DND-41 (cell line): ENCODE measurements around the gene ADGRB3.

Source experiments
- ATAC-seq: fragments of 200-7000 bp; cut with Tn5 transposase; 3 replicates; pipeline ENCODE4 v1.9.1; 2021; ENCODE audit warnings: low read depth; ENCODE audit not compliant: insufficient read depth
- DNase-seq: peaks from one replicate; pipeline ENCODE4 v3.0.0-alpha.2; 2020
- H2AFZ ChIP-seq: 2 replicates; pipeline ENCODE4 v1.6.0; 2012; ENCODE audit warnings: low read depth, low read length
- H3K27ac ChIP-seq: 2 replicates; pipeline ENCODE4 v1.5.1; 2012; ENCODE audit warnings: low read length, inconsistent platforms
- H3K27me3 ChIP-seq: fragments of 200-600 bp; sonication (generic); 2 replicates; pipeline ENCODE4 v1.6.0; 2012; ENCODE audit warnings: low read length, mild to moderate bottlenecking, inconsistent platforms; ENCODE audit not compliant: insufficient read depth, poor library complexity
- H3K36me3 ChIP-seq: 2 replicates; pipeline ENCODE4 v1.5.1; 2012; ENCODE audit warnings: low read length, inconsistent platforms; ENCODE audit not compliant: insufficient read depth
- H3K4me1 ChIP-seq: 2 replicates; pipeline ENCODE4 v1.5.1; 2012; ENCODE audit warnings: mild to moderate bottlenecking, low read length; ENCODE audit not compliant: insufficient read depth
- H3K4me2 ChIP-seq: 2 replicates; pipeline ENCODE4 v1.6.0; 2012; ENCODE audit warnings: mild to moderate bottlenecking, moderate library complexity, low read length, inconsistent platforms; ENCODE audit not compliant: insufficient read depth
- H3K4me3 ChIP-seq, 2 experiments: fragments of 200-600 bp in 1 of 2; shearing (Covaris generic) in 1 of 2; 2 replicates each; pipeline ENCODE4 v1.5.1; 2012 to 2016; ENCODE audit warnings: inconsistent platforms in 2 of 2, low read length in 2 of 2, mild to moderate bottlenecking in 2 of 2, low read depth in 1 of 2, moderate library complexity in 1 of 2
- H3K79me2 ChIP-seq: 2 replicates; pipeline ENCODE4 v1.6.0; 2012; ENCODE audit warnings: low read length, inconsistent platforms; ENCODE audit not compliant: insufficient read depth
- H3K9ac ChIP-seq: 2 replicates; pipeline ENCODE4 v1.6.0; 2012; ENCODE audit warnings: low read depth, mild to moderate bottlenecking, inconsistent platforms, low read length, moderate library complexity
- H3K9me3 ChIP-seq: 2 replicates; pipeline ENCODE4 v1.5.1; 2012; ENCODE audit warnings: low read length, moderate library complexity, mild to moderate bottlenecking, inconsistent platforms; ENCODE audit not compliant: insufficient read depth, severe bottlenecking
- H4K20me1 ChIP-seq: 2 replicates; pipeline ENCODE4 v1.6.0; 2012; ENCODE audit warnings: low read length; ENCODE audit not compliant: insufficient read depth
- EZH2 ChIP-seq: IDR thresholded peaks from 3 replicates; pipeline ENCODE4 v1.6.1; 2012; ENCODE audit warnings: borderline replicate concordance, low read depth, mild to moderate bottlenecking, moderate library complexity, low read length, inconsistent platforms; ENCODE audit not compliant: severe bottlenecking
- TF ChIP-seq, protein P1 (sequence below): IDR thresholded peaks from 2 replicates; pipeline ENCODE4 v1.5.1; 2012; ENCODE audit warnings: borderline replicate concordance, low read length, moderate library complexity, mild to moderate bottlenecking; ENCODE audit not compliant: poor library complexity, severe bottlenecking; ENCODE audit errors: extremely low read depth

Gene ADGRB3

GRCh38 chr6:69018906-69019305 lies 383.8 kb downstream of the ADGRB3 start:
- DNase-seq (no peak), ATAC-seq (no peak)
- H3K27ac ChIP-seq, result no peak overlapping the region
- no peaks in the 10 kb centered on the region for H3K9me3 ChIP-seq
- H3K4me3 ChIP-seq, result no peak overlapping the region
- H3K4me1 ChIP-seq, result no peaks in the 10 kb centered on the region
- H4K20me1 ChIP-seq, result no peaks in the 10 kb centered on the region
- H3K4me2 ChIP-seq, result no peak overlapping the region
- no peak overlapping the region for H2AFZ ChIP-seq
- TF ChIP-seq EZH2, result no peak
- TF ChIP-seq, protein P1, sequence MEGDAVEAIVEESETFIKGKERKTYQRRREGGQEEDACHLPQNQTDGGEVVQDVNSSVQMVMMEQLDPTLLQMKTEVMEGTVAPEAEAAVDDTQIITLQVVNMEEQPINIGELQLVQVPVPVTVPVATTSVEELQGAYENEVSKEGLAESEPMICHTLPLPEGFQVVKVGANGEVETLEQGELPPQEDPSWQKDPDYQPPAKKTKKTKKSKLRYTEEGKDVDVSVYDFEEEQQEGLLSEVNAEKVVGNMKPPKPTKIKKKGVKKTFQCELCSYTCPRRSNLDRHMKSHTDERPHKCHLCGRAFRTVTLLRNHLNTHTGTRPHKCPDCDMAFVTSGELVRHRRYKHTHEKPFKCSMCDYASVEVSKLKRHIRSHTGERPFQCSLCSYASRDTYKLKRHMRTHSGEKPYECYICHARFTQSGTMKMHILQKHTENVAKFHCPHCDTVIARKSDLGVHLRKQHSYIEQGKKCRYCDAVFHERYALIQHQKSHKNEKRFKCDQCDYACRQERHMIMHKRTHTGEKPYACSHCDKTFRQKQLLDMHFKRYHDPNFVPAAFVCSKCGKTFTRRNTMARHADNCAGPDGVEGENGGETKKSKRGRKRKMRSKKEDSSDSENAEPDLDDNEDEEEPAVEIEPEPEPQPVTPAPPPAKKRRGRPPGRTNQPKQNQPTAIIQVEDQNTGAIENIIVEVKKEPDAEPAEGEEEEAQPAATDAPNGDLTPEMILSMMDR, result no peak
- no peaks in the 10 kb centered on the region for H3K36me3 ChIP-seq
- no peaks in the 10 kb centered on the region for H3K79me2 ChIP-seq
- H3K27me3 ChIP-seq, result no peaks in the 10 kb centered on the region
- H3K9ac ChIP-seq, result no peak overlapping the region

DNA sequence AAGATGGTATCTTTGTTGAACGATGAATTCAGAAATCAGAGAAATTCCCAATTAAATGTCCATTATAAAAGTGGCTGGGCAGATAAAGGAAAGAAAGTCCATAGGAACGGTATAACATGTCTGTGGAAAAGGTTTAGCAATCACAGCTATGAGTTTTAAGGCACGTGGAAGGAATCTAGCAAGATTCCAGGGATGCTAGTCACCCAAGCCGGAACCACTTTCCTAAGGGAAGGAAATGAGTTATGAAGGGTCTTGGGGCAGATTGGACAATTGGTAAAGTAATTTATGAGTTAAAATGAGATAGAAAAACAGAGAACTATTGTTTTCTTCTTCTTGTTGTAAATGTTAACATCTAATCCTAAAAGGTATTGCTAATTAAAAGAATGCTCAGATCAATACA lies 384.8 kb downstream of the ADGRB3 start:
- no peak for DNase-seq
- TF ChIP-seq, protein P1, result no peak
- TF ChIP-seq EZH2, result no peak
- no peaks in the 10 kb centered on the region for H3K4me1 ChIP-seq
- no peaks in the 10 kb centered on the region for H3K36me3 ChIP-seq
- H3K4me3 ChIP-seq, result no peak overlapping the region
- no peaks in the 10 kb centered on the region for H3K27me3 ChIP-seq
- no peak overlapping the region for H3K4me2 ChIP-seq
- H4K20me1 ChIP-seq, result no peaks in the 10 kb centered on the region
- no peak overlapping the region for H3K9ac ChIP-seq
- no peaks in the 10 kb centered on the region for H3K79me2 ChIP-seq
- no peak overlapping the region for H3K27ac ChIP-seq
- ATAC-seq, result no peak
- no peak overlapping the region for H2AFZ ChIP-seq
- H3K9me3 ChIP-seq, result no peaks in the 10 kb centered on the region

GRCh38 chr6:69022993-69023392 lies 387.9 kb downstream of the ADGRB3 start:
- Histone ChIP-seq H3K4me1 (no peaks in the 10 kb centered on the region), H3K27me3 (no peaks in the 10 kb centered on the region), H4K20me1 (no peaks in the 10 kb centered on the region), H2AFZ (no peak overlapping the region), H3K9ac (no peak overlapping the region), H3K9me3 (no peaks in the 10 kb centered on the region), H3K79me2 (no peaks in the 10 kb centered on the region), H3K36me3 (no peaks in the 10 kb centered on the region), H3K4me3 (no peak overlapping the region), H3K27ac (no peak overlapping the region), H3K4me2 (no peak overlapping the region)
- TF ChIP-seq EZH2, result no peak
- ATAC-seq, result no peak
- no peak for DNase-seq

GRCh38 chr6:69026243-69026642 lies 391.2 kb downstream of the ADGRB3 start:
- no peak overlapping the region for H3K4me2 ChIP-seq
- TF ChIP-seq, protein P1, result no peak
- TF ChIP-seq EZH2, result no peak
- no peak overlapping the region for H3K9ac ChIP-seq
- no peaks in the 10 kb centered on the region for H3K36me3 ChIP-seq
- H3K9me3 ChIP-seq, result no peaks in the 10 kb centered on the region
- ATAC-seq (no peak), DNase-seq (no peak)
- no peaks in the 10 kb centered on the region for H4K20me1 ChIP-seq
- no peak overlapping the region for H3K4me3 ChIP-seq
- H3K79me2 ChIP-seq, result no peaks in the 10 kb centered on the region
- H3K4me1 ChIP-seq, result no peaks in the 10 kb centered on the region
- no peak overlapping the region for H3K27ac ChIP-seq
- H3K27me3 ChIP-seq, result no peaks in the 10 kb centered on the region
- H2AFZ ChIP-seq, result no peak overlapping the region
